HEK293T (cell line): ENCODE data around the gene FAM98C.
"Not testable (repeated sequence)": the region's sequence is repeated elsewhere in the genome, so short reads cannot be mapped to it uniquely, and the experiment has no call there.

Experiments
- CTCF ChIA-PET: fragments of 350-600 bp; formaldehyde crosslinking; extraction: SDS; loops from one replicate; lab custom pipeline; 2021; ENCODE audit warnings: antibody characterized with exemption, inconsistent platforms; lab: Yijun Ruan, JAX
- POLR2A ChIA-PET: fragments of 350-600 bp; formaldehyde crosslinking; extraction: SDS; loops from one replicate; lab custom pipeline; 2020; ENCODE audit warnings: antibody characterized with exemption, inconsistent platforms; lab: Yijun Ruan, JAX
- DNase-seq: peaks from one replicate; pipeline ENCODE4 v3.0.0; 2012; ENCODE audit warnings: mixed read lengths; ENCODE audit errors: extremely low spot score
- ARNT ChIP-seq: fragments of 450-650 bp; IDR thresholded peaks from 2 replicates; pipeline ENCODE4 v1.6.1; 2017; ENCODE audit warnings: mild to moderate bottlenecking
- BHLHE40 ChIP-seq: fragments of 450-650 bp; IDR thresholded peaks from 2 replicates; pipeline ENCODE4 v1.6.1; 2016; ENCODE audit warnings: mild to moderate bottlenecking, moderate library complexity, borderline replicate concordance
- CTBP1 ChIP-seq: fragments of 450-650 bp; IDR thresholded peaks from 2 replicates; pipeline ENCODE4 v1.6.1; 2016; ENCODE audit warnings: borderline replicate concordance
- ELF4 ChIP-seq: fragments of 450-650 bp; IDR thresholded peaks from 2 replicates; pipeline ENCODE4 v1.6.1; 2017; ENCODE audit warnings: antibody characterized with exemption
- FOXA1 ChIP-seq: fragments of 450-650 bp; IDR thresholded peaks from 2 replicates; pipeline ENCODE4 v1.6.1; 2016; ENCODE audit warnings: mild to moderate bottlenecking
- FOXK2 ChIP-seq: fragments of 450-650 bp; IDR thresholded peaks from 2 replicates; pipeline ENCODE4 v1.6.1; 2016; ENCODE audit warnings: mild to moderate bottlenecking
- FOXM1 ChIP-seq: fragments of 450-650 bp; IDR thresholded peaks from 2 replicates; pipeline ENCODE4 v1.6.1; 2017; ENCODE audit warnings: mild to moderate bottlenecking, borderline replicate concordance
- HDGF ChIP-seq: fragments of 450-650 bp; IDR thresholded peaks from 2 replicates; pipeline ENCODE4 v1.6.1; 2017; ENCODE audit warnings: antibody characterized with exemption, borderline replicate concordance
- L3MBTL2 ChIP-seq: fragments of 450-650 bp; conservative IDR thresholded peaks from 2 replicates; pipeline ENCODE4 v1.6.1; 2016; ENCODE audit warnings: mild to moderate bottlenecking
- LEF1 ChIP-seq: fragments of 450-650 bp; IDR thresholded peaks from 2 replicates; pipeline ENCODE4 v1.6.1; 2017; ENCODE audit warnings: mild to moderate bottlenecking, borderline replicate concordance
- NFRKB ChIP-seq: fragments of 450-650 bp; IDR thresholded peaks from 2 replicates; pipeline ENCODE4 v1.6.1; 2016; ENCODE audit warnings: mild to moderate bottlenecking, moderate library complexity
- SP1 ChIP-seq: fragments of 450-650 bp; IDR thresholded peaks from 2 replicates; pipeline ENCODE4 v1.6.1; 2017
- SUZ12 ChIP-seq: fragments of 450-650 bp; IDR thresholded peaks from 2 replicates; pipeline ENCODE4 v1.6.1; 2016; ENCODE audit warnings: mild to moderate bottlenecking
- TARDBP ChIP-seq: fragments of 450-650 bp; IDR thresholded peaks from 2 replicates; pipeline ENCODE4 v1.6.1; 2016
- ZNF384 ChIP-seq: fragments of 450-650 bp; IDR thresholded peaks from 2 replicates; pipeline ENCODE4 v1.6.1; 2016
- TF ChIP-seq, protein P1 (sequence below): fragments of 450-650 bp; IDR thresholded peaks from 2 replicates; pipeline ENCODE4 v1.6.1; 2016

FAM98C gene

DNA sequence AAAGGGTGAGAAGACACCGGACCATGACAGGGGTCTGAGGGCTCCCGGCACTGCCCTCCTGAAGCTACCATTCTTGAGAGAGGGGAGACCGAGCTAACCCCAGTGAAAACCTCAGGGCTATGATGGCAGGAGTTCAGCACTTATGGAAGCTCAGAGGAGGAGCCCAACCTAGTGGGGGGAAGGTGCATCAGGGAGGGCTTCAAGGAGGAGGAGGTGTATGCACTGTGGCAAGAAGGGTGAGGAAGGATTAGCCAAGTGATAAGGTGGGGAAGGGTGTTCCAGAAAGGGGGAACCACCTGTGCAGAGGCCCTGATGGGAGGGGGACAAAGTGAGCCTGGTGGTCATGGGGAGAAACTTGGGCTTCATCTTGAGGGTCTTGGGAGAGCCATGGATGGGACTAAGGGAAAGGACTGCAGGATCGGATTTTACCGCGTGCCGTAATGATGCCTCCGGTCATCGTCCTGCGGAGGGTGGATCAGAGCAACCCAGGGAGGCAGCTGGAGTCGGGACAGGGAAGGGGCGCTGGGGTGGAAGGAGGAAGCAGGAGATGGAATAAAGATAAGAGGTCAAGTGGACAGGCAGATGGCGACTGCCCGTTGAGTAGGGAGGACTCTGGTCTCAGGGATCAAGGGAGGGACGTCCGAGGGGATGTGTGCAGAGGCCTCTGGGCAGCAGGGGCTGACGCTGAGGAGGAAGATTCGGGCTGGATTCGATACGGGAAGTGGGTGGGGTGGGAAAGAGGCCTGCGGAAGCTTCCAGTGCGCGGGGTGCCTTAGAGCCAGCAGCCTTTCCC lies 41.9 kb upstream of the FAM98C start:
- ChIA-PET POLR2A (interaction anchor here (1.0 to 4.4 kb wide), 2 partner anchors 13 to 454 kb away, joined by 3 to 31 read pairs; partner anchors contain the start of genes PSMD8 and SIPA1L3), CTCF (no interaction called here)
- TF ChIP-seq TARDBP (no peak), HDGF (no peak), FOXA1 (no peak), ELF4 (no peak), SP1 (no peak), FOXK2 (no peak), BHLHE40 (no peak)
- TF ChIP-seq, protein P1, sequence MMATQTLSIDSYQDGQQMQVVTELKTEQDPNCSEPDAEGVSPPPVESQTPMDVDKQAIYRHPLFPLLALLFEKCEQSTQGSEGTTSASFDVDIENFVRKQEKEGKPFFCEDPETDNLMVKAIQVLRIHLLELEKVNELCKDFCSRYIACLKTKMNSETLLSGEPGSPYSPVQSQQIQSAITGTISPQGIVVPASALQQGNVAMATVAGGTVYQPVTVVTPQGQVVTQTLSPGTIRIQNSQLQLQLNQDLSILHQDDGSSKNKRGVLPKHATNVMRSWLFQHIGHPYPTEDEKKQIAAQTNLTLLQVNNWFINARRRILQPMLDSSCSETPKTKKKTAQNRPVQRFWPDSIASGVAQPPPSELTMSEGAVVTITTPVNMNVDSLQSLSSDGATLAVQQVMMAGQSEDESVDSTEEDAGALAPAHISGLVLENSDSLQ, result no peak
- no peak for DNase-seq

DNA sequence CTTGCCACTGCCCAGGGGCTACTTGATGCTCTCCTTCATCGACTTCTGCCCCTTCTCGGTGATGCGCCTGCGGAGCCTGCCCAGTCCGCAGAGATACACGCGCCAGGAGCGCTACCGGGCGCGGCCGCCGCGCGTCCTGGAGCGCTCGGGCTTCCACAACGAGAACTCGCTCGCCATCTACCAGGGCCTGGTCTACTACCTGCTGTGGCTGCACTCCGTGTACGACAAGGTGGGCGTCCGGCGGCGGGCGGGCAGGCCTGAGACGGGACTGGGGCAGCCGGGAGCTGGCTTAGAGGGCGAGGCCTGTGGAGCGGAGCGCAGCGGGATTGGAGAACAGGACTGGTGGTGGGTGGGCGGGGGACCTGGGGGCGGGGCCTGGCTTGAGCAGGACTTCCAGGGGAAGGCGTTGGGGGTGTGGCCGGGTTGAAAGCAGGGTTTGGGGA lies 41.2 kb upstream of the FAM98C start:
- POLR2A ChIA-PET, result interaction anchor here (1.0 to 4.4 kb wide), 3 partner anchors 9 to 455 kb away, joined by 3 to 31 read pairs (median 3); partner anchors contain the start of genes PSMD8 and SIPA1L3
- peak; percentile 90 for DNase-seq
- TF ChIP-seq FOXA1, result no peak
- TF ChIP-seq, protein P1, result no peak
- no peak for TF ChIP-seq NFRKB
- no peak for TF ChIP-seq LEF1
- no peak for TF ChIP-seq SUZ12
- TF ChIP-seq TARDBP, result no peak
- TF ChIP-seq SP1, result no peak
- no peak for TF ChIP-seq CTBP1
- no peak for TF ChIP-seq ZNF384
- no peak for TF ChIP-seq FOXM1
- TF ChIP-seq HDGF, result no peak
- no peak for TF ChIP-seq FOXK2
- no peak for TF ChIP-seq BHLHE40
- TF ChIP-seq ELF4, result no peak
- TF ChIP-seq L3MBTL2, result no peak
- no peak for TF ChIP-seq ARNT
- CTCF ChIA-PET, result interaction anchor here (0.8 kb wide), 1 partner anchor 125 kb away, joined by 3 read pairs; no protein-coding TSS in a partner anchor

DNA sequence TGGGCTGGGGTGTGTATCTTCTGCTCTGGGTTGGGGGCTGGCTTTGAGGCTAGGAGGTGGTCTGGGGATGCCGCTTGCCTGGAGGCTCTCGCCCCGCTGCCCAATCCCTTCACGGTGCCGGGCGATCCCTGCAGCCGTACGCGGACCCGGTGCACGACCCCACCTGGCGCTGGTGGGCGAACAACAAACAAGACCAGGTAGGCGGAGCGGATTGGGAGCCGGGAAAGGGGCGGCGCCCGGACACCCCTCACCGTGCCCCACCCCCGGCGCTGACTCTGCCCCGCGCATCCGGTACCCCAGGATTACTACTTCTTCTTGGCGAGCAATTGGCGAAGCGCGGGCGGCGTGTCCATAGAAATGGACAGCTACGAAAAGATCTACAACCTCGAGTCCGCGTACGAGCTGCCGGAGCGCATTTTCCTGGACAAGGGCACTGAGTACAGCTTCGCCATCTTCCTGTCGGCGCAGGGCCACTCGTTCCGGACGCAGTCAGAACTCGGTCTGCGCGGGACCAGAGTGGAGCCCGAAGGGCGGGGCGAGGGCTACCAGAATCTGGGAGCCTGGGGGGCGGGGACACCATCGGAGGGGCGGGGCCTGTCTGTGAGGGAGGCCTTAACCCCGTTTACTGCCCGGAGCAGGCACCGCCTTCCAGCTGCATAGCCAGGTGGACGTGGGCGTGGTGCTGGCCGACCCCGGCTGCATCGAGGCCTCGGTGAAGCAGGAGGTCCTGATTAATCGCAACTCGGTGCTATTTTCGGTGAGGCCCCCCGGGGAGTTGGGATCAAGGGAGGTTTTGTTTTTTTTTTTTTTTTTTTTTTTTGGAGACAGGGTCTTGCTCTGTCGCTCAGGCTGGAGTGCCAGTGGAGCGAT lies 40.6 kb upstream of the FAM98C start:
- peak; percentile 72 for DNase-seq
- peak; percentile 82 for TF ChIP-seq ZNF384
- no peak for TF ChIP-seq NFRKB
- no peak for TF ChIP-seq LEF1
- TF ChIP-seq L3MBTL2, result peak; percentile 44
- no peak for TF ChIP-seq FOXA1
- TF ChIP-seq, protein P1, result no peak
- TF ChIP-seq ARNT, result no peak
- ChIA-PET POLR2A (interaction anchor here (1.0 to 4.4 kb wide), 3 partner anchors 10 to 455 kb away, joined by 3 to 31 read pairs (median 3); partner anchors contain the start of genes PSMD8 and SIPA1L3), CTCF (interaction anchor here (0.8 to 0.9 kb wide), 2 partner anchors 12 to 126 kb away, joined by 3 read pairs; partner anchors contain the start of gene PSMD8)

DNA sequence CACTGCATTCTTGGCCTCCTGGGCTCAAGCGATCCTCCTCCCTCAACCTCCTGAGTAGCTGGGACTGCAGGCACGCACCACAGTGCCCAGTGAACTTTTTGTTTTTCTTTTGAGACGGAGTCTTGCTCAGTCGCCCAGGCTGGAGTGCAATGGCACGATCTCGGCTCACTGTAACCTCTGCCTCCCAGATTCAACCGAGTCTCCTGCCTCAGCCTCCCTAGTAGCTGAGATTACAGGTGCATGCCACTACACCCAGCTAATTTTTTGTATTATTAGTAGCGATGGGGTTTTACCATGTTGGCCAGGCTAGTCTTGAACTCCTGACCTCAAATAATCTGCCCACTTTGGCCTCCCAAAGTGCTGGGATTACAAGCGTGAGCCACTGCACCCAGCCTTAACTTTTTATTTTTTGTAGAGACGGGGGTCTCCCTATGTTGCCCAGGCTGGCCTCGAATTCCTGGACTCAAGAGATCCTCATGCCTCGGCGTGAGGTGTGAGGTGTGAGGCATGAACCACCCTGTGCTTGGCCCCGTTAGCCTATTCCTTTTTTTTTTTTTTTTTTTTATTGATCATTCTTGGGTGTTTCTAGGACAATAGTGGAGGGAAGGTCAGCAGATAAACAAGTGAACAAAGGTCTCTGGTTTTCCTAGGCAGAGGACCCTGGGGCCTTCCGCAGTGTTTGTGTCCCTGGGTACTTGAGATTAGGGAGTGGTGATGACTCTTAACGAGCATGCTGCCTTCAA lies 39.8 kb upstream of the FAM98C start:
- POLR2A ChIA-PET, result interaction anchor here (1.3 to 4.4 kb wide), 2 partner anchors 11 kb away, joined by 3 to 31 read pairs; partner anchors contain the start of gene PSMD8
- not testable (repeated sequence) for DNase-seq
- CTCF ChIA-PET, result interaction anchor here (0.9 kb wide), 1 partner anchor 11 kb away, joined by 3 read pairs; the partner anchor contains the start of gene PSMD8

DNA sequence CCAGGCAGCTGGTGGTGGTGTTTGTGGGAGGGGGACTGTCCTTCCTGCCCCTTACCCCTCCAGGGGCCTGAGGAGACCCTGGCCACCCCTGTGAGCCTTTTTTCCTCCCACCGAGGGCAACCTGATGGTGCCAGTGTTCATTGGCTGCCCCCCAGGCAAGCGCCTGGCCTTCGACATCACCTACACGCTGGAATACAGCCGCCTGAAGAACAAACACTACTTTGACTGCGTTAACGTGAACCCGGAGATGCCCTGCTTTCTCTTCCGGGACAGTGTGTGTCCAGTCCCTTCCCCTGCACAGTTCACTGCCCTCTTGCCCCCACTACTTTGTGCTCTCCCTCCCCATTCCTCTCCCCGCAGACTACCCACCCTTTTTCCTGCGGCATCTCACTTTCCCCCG lies 35.9 kb upstream of the FAM98C start:
- no peak for DNase-seq
- ChIA-PET POLR2A (no interaction called here), CTCF (interaction anchor here (0.5 kb wide), 1 partner anchor 359 kb away, joined by 4 read pairs; no protein-coding TSS in a partner anchor)
- TF ChIP-seq ARNT, result no peak
- no peak for TF ChIP-seq L3MBTL2
- no peak for TF ChIP-seq SP1
- no peak for TF ChIP-seq TARDBP
- no peak for TF ChIP-seq FOXK2
- TF ChIP-seq FOXA1, result no peak
- no peak for TF ChIP-seq NFRKB
- no peak for TF ChIP-seq SUZ12
- TF ChIP-seq BHLHE40, result no peak
- no peak for TF ChIP-seq HDGF
- TF ChIP-seq, protein P1, result no peak
- TF ChIP-seq ZNF384, result no peak
- no peak for TF ChIP-seq FOXM1
